Measurements from ENCODE around the gene ADAMTS10.

GRCh38 chr19:8596168-8596567 is 14.3 kb downstream of the ADAMTS10 start:
- TF ChIP-seq CTCF (IDR thresholded peaks at IDR 0.05; ENCODE audit: borderline replicate concordance, extremely low read depth, low read length, poor library complexity, severe bottlenecking) (no peak), EZH2 (IDR thresholded peaks at IDR 0.05; ENCODE audit: borderline replicate concordance, low read depth, low read length, severe bottlenecking) (no peak)

Measured in DND-41 (cell line).